ENCODE measurements around the gene LRMDA.

The LRMDA gene

DNA sequence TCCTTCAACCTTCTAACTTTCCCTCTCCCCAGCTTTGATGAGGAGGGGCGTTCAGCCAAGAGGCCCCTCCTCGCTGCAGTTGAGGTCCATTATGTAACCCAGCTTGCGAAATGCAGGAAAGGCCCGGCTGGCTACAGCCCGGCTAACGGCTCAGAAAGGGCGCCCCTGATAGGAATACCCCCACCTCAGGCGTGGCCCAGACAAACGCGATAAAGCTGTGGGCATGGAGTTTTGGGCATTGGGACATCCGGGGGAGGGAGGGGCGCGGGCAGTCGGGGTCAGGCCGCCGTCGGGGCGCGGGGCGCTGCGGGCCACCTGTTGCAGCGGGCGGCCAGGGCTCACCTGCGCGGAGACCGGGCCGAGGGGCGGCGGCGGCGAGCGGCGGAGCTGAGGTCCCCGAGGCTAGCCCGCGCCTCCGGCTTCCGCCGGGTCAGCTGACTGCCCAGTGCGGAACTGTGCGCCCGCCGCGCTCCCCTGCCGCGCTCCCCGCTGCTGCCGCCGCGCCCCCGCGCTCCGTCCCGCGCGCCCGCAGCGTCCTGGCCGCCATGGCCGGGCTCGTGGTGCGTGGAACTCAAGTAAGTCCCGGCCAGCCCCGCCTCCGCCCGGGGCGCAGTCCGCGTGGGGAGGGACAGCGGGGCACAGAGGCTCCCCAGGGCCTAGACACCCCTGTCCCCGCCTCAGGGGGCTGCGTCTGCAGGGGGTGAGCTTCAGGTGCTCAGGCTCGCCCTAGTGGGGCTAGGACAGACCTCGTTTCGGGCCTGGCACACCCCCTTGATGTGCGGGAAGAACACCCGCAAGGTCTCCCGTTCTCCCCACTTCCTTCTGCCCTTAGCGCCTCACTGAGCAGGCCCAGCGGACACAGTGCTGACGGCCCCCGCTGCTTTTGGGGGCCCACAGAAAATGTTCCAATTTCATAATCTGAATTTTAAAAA, at the start of gene LRMDA:
Gene LRMDA (plus strand): TSS at position 445 of the 932 bp plus-strand sequence.
- DNase-seq: no peak

DNA sequence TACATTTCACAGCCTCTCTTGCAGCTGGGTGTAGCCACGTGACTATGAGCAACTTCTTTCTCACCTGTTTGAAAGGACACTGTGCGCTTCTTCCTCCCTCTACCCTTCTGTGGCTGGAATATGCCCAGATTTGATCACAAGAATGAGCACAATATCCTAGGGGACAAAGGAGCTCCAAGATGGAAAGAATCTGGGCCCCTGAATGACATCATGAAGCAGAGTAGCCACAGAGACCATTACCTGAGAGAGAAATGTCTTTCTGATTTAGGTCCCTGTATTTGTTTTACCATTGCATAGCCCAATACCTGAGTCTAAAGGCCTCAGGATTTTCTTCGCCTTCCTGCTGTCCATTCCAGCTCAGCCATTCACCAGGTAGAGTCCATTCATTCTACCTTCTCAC, 45.3 kb upstream of the LRMDA start:
- no peak for DNase-seq

DNA sequence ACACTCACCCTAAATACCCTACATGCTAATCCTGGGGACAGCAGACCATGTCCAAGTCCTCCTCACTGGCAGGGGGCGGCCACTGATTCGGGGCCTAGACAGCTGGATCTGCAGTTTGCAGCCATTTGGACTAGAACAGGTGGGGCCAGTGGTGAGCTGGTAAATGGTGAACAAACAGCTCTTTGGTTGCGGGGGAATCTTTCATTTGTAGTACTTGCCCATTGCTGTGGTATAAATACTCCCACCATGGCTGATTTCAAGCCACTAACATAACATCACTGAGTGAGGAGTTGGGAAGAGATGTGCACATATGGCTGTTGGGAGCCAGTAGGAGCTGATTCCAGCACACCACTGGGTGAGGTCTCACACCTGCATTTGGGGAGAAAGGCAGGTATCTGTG, 43.3 kb upstream of the LRMDA start:
- DNase-seq: no peak

DNA sequence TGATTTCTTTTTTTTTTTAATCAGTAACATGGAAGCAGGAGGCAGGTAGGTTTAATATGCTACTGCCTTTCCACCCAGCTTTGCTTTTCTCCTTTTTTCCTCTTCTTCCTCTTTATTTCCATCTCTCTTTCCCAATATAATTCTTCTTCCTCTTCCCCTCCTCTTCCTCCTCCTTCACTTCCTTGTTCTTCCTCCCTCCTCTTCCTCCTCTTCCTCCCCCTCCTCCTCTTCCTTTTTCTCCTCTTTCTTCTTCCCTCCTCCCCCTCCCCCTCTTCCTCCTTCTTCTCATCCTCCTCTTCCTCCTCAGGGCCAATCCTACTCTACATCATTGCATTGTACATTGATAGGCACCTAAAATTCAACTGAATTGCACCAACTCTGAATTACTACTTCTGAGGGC, 41.2 kb upstream of the LRMDA start:
- no peak for DNase-seq

DNA sequence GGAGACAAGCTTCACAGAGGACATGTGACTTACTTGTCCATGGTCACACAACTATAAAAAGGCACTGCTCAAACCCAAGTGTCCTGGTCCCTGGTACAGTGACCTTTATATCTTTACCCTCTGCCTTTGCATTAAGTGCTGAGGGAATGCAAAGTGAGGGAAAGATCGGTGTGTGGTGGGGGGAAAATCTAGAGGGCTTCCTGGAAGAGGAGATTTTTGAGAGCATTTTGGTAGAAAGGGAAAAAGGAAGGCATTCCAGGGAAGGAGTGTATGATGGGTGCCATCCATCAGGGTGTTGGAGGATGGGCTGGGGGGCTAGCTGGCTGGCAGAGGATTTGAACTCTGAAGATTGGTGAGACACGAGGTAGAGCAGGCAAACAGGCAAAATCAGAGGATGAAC, 39.2 kb upstream of the LRMDA start:
- no peak for DNase-seq

DNA sequence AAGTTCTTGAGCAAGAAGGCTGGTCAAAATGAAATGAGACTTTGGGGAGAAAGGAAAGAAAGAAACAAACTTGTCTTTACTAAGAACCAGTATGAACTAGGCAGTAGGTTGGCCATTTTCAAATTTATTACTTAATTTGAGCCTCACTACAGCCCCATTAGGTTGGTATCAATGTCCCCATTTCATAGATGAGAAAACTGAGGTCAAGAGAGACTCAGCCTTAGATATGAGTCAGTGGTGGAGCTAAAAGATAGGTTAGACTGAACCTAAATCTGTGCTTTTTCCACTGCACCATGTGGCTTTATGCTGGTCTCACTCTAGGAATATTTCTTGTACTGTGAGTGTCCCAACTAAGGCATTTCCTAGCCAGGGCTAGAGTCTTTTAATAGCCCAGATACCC, 38.7 kb upstream of the LRMDA start:
- DNase-seq: no peak

DNA sequence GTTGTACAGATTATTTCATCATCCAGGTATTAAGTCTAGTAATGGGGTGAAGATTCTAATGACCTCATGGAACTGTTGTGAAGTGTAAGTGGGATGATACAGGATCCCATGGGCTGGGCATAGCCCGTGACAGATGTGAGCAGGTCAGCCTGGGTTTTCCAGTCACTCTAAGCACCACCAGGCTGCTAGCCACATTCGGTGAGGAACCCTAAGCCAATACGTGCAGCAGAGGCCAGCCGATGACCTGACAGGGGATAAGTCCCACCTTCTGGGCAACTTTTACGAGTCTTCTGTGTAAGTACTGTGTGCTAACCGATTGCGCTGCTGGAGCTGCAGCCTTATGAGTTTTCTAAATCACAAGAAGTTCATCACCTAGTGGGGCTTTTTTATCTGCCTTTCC, 37.2 kb upstream of the LRMDA start:
- DNase-seq: no peak

DNA sequence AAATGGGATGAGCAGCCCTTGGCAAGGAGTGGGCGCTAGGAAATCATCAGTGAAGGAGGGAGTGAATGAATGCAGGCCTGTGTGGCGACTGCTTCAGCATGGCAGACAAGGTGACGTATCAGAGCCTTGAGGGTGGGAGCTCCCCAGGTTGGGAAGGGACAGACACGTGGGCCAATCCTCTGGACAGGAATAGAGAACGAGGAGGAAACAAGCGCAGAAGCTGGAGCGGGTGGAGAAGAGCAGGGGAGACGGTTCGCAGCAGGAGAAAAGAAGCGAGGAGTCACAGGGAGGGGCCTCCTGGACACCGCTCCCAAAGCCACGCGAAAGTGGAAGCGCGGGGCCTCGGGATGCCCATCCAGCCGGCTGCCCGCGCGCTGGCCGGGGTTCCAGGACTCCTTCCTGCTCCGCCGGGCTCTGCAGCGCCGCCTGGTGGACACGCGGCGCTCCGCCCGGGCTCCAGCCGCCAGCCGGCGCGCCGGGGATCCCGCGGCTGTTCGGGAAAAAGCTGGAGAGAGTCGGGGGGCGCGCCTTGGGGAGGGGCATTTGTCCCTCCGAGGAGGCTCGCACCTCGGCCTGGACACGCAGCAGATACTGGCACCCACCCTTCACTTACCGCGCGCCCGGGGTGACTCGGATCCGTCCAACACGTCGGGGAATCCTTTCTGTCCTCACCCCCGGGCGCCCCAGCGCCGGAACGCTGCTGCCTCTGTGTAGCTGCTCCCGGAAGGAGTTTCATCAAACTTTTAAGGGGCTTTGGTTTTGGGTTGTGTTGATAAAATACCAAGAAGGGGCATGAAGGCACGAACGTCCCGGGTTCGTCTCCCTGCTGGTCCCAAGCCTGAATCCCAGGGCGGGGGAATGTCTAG, 36.1 kb upstream of the LRMDA start:
- DNase-seq: no peak

DNA sequence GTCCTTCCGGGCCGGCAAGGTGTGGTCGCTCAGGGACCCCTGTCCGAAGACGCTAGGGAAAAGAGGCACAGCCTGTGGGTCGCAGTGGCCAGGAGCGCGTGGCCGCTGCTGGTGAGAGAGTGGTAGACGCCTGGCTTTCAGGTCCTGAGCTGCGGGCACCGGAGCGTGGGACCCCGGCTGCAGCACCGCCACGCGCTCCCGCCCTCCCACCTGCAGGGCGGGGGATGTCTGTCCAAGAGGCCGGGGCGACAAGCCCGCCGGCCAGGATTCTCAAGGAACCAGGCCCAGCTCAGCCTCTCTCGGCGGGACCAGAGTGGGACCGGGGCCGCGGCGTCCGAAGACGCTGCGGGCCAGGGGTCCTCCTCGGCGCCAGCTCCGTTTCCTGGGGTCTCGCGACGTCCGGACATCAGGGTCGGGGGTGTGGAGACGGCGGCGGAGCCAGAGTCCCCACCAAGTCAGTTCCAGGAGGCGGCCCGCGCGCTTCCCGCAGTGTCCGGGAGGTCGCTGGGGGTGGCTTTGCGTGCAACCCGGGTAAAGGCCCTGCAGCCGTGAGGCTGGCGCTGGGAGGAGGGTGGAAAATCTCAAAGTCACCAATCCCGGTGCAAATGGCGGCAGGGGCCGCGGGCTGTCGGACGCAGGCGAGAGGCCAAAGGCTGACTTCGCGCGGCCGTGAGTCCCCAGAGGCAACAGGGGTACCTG, 35.3 kb upstream of the LRMDA start:
- no peak for DNase-seq

DNA sequence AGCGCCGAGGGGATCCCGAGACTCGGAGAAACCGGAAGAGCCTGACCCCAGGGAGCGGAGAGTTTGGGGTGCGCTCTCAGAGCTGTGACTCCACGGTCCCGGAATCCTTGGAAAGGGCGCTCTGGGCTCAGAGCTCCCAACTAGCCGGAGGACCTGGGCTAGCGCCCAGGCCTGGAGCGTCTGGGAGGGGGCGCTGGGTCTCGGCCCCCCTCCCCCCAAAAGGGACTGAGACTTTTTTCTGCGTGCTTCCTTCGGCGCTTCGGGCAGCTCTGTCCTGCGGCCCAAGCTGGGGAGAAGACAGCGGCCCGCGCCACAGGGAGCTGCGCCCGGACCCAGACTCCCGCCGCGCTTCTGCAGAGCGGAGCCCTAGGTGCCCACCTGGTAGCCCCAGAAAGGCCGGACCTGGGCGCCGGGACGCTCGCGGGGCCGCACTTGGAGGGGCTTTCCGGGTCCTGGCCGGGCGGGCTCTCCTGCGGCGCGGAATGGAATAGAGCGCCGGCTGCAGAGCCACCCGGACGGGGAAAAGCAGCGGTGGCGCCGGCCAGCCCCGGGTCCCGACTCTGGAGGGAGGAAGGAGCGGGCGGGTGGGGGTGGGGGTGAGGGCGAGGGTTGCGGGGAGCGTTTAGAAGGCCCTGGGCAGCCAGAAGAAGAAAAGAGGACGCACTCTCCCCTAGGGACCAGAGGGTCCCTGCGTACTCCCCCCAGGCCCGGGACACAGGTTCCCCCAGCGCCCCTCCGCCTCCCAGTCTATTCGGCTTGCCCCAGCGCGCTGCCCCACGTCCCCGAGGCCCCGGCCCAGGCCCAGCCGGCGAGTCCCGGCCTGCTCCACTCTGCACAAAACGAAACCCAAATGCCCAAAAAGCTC, 34.6 kb upstream of the LRMDA start:
- no peak for DNase-seq

DNA sequence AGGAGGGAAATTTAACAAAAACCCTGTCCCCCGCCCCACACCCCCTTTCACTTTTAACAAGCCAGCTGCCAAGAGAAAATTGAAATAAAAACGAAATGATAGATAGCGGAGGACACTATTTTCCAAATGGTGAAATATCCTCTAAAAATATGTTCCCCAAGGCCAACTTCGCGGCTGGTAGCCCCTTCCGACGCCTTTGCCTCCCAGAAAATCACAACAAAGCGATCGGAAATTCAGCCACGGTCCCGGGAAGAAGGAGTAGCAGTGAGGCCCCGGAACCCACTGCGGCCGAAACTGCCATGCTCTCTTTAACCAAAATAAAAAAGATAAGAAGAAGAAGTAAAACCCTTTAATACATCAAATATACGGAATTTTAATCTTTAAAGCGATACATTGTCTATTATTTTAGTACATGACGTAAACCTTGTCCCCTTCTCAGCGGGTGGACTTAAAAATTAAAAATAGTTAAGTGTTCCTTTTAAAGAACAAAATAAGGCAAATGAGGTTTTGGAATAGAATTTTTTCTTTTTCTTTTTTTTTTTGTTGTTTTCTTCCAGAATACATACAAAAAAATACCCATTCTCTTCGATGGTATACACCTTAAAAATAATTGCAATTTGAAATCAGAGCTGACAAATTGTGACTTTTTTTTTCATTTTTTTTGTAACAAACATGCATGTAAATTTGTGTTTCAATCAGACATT, 33.8 kb upstream of the LRMDA start:
- DNase-seq: no peak

DNA sequence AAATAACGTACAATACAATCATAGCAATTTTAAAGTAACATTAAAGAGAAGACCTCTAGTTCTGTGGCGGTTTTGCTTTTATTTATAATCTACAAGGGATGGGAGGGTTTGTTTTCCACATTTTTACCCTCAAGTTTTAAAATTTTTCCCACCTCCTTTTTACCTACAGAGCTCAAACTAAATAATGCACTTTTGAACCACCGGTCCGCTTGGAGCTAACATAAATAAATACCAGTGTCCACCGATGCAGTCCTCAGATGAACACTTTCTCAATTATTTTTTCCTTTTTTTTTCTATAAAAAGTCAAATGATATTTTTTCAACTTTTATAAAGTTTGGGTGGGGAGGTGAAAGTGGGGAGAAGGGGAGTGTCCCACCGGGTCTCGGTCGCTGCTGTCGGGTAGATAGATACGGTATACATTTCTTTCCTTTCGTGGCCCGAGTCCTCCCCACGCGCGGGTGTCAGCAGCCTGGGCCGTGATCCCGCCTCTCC, 33.2 kb upstream of the LRMDA start:
- no peak for DNase-seq

DNA sequence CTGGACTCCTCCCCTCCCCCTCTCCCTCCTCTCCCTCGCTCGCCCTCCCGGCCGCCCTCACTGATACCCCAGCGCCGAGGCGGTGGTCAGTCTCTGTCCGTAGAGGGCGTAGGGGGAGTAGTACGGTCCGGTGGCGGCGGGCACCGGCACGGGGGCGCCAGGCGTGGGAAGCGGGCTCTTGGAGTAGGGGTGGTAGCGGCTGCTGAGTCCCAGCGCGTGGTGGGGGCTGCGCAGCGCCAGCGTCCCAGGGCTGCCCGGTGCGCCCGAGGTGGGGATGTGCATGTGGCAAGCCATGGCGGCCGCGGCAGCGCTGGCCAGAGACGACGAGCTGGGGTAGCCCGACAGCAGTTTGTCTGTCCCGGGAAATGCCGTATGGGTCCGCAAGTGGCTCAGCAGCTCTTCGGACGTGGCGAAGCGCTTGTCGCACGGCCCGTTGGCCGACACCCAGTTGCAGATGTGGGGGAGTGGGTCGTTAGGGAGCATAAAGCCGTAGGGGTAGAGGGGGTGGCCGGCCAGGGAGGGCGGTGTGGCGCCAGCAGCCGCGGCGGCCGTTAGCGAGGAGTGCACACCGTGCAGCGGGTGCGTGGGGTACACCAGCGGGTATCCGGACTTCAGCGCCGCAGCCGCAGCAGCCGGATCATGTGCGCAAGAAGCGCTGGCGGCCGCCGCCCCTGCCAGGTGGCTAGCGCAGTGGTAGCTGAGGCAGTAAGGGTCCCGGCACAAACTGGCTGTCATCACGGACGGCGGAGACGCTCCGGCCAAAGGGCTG, 32.5 kb upstream of the LRMDA start:
- no peak for DNase-seq

DNA sequence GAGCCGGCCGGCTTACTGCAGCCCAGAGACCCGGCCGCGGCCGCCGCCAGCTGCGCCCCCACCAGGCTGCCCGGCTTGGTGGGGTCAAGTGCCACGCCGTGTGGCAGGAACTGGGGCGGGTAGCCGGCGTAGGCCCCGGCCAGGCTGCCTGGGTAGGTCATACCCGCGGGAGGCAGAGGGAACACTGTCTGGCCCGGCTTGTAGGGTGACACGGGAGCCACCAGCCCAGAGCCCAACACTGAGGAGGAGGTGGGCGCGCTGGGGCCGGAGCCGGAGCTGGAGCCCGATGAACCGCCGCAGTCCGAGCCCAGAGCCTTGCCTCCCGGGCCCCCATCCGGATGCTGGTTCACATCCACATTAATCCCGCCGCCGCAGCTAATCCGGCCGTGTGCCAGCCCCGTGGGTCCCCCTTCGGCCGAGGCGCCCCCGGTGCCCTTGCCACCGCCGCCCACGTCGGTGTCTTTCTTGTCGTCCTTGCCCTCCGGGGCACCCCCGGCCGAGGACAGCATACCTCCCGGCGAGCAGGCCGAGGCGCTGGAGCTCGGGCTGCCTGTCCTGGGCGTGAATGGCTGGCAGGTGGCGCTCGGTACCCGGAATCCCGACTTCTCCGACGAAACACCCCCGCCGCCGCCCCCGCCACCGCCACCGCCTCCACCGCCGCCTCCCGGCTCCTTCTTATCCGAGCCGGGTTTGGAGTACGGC, 31.8 kb upstream of the LRMDA start:
- DNase-seq: peak; percentile 47

DNA sequence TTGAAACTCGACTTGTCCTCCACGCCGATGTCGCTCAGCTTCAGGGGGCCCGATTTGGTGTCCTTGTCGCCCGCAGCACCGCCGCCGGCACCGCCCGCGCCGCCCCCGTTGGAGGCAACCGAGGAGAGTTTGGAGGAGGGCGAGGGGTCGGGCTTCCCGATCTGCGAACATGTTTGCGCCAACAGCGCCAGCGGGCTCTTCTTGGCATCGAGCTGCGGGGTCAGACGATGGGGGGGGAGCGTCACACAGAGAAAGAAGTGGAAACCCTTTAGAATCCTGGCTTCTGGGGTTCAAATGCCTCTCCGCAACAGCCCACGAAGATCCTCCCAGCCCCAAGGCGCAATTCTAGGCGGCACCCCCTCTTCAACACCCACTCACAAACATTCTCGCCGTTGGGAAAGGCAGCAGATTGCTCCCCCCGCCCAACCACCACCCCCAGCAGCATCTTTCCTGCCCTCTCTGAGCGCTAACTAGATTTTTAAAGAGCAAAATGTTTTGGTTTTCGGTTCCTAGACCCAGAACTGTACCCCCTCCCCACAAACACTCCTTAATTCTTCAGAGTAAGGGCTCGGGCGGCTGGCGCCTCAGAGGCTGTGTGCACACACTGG, 31.2 kb upstream of the LRMDA start:
- DNase-seq: peak; percentile 47

DNA sequence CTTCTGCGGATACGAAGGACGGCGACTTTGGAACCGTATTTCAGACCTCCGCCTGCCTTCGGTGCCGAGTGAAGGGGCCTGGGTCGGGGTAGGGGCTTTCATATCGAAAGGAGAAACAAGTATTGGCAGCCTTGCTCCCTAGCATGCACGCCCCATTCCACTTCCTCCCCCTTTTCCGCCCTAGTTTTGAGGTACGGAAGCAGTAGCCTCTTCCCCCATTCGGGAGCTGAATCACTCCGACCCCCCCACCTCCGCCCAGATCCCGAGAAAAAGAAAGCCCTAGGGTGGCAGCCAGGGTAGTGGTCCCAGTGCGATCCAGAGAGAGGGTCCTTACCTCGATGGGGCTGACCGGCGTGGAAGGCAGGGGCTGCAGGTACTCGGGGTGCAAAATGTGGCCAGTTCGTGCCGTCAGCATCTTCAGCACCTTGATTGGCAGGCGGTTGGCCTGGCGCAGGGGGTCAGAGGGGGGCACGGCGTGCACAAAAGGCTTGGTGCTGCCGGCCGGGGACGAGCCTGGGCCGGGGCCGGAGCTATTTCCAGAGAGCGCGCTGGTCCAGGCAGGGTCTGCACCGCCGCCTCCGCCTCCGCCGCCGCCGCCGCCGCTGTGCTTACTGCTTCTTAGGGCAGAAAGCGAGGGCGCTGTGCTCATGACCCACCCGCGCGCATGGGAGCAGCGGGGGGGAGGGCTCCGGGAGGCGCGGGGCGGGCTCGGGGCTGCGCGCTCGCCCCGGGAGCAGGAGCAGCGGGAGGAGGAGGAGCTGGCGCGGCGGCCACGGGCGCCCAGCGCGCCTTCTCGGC, 30.5 kb upstream of the LRMDA start:
- DNase-seq: peak; percentile 17

DNA sequence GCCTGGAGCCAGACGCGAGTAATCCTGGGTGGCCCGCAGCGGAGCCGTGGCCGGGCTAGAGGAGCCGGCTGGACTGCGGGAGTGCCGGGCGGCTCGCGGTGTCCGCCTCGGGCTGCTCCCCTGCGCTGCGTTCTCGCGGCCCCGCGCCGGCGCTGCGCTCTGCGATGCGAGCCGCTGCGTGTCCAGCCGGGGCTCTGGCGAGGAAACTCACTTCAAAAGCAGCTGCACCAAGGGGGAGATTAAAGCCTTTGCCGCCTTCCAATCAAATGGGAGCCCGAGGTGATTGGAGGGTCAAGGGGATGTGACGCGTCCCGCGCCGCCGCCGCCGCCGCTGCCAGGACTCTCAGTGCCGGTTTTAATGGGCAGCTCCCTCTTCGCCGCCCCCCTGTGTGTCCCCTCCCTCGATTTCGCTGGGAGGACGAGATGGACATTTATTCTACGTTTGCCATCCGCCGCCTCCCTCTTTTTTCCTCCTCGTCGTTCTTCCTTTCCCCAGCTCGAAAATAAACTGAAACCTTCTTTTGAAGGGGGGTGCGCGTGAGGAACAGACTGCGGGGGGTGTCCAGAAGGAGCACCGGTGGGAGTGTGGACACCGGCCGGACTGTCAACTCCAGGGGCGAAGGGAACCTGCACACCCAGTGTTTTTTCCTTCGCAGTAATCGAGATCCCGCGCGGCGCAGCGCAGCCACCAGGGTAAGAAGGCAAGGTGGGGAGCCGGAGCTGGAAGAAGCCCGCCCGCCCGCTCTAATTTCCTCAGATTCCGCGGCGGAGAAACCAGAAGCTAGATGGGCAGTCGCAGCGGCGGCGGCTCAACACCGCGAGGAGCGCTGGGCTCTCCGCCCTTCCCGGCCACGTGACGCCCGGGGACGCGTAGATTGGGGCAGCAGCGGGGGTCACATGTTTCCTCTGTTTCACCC, 29.6 kb upstream of the LRMDA start, which contains the start of gene ZNF503:
Gene ZNF503 (minus strand): TSS at position 196 of the 917 bp plus-strand sequence. CDS start 345 bp downstream, outside the sequence.
- DNase-seq: peak; percentile 93
